NCI-H1694 (cell line): ENCODE data around the gene SPRED2.
"Not testable (repeated sequence)": the region's sequence is repeated elsewhere in the genome, so short reads cannot be mapped to it uniquely, and the experiment has no call there.

Experiments
- DNase-seq: peaks from one replicate; lab custom pipeline; 2025; lab: John Stamatoyannopoulos, UW

Gene SPRED2

DNA sequence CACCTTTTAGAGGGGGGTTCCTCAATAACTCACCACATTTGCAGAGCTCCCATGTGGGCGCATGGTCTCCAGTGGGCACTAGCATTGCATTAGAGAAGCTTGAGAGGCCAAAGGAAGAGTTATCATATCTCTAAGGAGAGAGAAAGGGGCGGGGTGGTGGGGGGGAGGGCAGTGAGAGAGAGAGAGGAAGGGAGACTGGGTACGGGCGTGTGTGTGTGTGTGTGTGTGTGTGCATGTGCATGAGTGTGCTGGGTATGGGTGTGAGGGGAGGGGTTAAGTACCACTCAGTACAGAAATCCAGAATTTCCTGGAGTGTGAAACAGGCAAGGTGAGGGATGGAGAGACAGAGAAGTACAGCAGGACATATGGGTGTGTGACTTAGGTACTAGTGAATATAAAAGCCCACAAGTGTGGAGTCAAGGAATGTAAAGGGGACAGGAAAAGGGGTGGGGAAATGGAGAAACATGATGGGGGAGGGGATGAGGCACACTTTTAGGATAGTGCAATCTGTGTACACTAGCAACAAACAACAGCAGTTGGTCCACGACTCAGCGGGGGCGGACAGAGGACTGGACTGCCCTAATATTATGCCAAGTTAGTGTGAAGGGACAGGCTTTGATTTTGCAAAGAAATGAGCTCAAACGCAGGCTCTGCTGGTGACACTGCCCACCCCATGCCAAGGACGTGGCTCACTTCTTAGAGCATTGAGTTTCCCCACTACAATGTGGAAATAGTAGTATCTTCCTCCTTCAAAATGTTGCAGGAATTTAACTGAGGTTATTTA is 91.3 kb downstream of the SPRED2 start:
- no peak for DNase-seq

- no peak for DNase-seq
These were observed 92.8 kb downstream of the SPRED2 start for GRCh38 chr2:65339648-65340047.

DNA sequence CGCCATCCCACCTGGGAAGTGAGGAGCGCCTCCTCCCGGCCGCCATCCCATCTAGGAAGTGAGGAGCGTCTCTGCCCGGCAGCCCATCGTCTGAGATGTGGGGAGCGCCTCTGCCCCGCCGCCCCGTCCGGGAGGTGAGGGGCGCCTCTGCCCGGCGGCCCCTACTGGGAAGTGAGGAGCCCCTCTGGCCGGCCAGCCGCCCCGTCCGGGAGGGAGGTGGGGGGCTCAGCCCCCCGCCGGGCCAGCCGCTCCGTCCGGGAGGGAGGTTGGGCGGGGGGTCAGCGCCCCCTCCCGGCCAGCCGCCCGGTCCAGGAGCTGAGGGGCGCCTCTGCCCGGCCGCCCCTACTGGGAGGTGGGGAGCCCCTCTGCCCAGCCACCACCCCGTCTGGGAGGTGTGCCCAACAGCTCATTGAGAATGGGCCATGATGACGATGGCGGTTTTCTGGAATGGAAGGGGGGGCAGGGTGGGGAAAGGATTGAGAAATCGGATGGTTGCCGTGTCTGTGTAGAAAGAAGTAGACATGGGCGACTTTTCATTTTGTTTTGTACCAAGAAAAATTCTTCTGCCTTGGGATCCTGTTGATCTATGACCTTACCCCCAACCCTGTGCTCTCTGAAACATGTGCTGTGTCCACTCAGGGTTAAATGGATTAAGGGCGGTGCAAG is 93.4 kb downstream of the SPRED2 start:
- not testable (repeated sequence) for DNase-seq

DNA sequence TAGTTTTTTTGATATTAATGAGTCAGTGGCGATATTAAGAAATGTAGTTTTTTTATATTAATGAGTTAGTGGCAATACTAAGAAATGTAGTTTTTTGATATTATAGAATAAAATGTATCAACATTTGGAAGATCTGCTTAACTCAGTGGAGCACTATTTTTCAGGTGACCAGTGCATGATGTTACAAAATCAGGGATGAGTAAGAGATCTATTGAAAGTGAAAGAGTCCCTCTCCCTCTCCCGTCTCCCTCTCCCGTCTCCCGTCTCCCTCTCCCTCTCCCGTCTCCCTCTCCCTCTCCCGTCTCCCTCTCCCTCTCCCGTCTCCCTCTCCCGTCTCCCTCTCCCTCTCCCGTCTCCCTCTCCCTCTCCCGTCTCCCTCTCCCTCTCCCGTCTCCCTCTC is 94.5 kb downstream of the SPRED2 start:
- not testable (repeated sequence) for DNase-seq

DNA sequence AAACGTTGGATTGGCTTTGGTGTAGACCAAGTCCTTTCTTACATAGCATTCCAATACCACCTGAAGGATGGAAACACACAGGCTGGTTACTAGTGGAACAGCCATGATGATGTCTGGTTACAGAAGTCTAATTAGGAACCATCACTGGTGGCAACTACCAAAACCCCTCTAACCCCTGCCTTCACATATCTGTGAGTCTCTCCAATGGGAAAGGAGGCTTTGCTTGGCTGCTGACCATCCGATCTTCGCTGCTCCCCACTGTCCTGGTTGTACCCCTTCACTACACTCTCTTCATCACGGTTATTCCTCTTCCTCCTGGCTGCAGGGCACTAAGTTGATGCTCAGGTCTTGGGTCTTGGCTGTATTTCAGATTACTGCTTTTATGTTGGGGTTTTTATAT is 97.7 kb downstream of the SPRED2 start:
- DNase-seq: no peak

- DNase-seq: no peak
These were observed 100.9 kb downstream of the SPRED2 start for GRCh38 chr2:65331336-65332025.

GRCh38 chr2:65329525-65329924 is 102.9 kb downstream of the SPRED2 start:
- peak; percentile 92 for DNase-seq

GRCh38 chr2:65326276-65326675 is 106.1 kb downstream of the SPRED2 start:
- DNase-seq: no peak

GRCh38 chr2:65325066-65325465 is 107.3 kb downstream of the SPRED2 start:
- no peak for DNase-seq

DNA sequence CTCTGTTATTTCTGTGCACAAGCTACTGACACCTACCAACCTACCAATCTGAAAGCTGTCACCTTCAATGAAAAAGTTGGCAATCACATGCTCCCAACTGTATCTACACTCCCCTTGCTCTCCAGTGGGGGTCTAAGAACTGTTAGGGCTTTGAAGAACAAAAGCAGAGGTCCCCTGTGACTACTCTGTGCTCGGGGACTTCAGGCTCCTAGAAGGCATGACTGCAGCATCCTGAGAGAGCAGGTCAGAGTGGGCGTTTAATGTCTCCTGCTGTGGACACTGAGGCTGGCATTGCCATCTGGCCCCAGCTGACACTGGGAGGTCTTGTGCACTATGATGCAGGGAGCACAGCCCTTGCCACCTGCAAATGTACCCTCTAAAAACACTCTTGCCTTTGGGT is 111.5 kb downstream of the SPRED2 start:
- no peak for DNase-seq

DNA sequence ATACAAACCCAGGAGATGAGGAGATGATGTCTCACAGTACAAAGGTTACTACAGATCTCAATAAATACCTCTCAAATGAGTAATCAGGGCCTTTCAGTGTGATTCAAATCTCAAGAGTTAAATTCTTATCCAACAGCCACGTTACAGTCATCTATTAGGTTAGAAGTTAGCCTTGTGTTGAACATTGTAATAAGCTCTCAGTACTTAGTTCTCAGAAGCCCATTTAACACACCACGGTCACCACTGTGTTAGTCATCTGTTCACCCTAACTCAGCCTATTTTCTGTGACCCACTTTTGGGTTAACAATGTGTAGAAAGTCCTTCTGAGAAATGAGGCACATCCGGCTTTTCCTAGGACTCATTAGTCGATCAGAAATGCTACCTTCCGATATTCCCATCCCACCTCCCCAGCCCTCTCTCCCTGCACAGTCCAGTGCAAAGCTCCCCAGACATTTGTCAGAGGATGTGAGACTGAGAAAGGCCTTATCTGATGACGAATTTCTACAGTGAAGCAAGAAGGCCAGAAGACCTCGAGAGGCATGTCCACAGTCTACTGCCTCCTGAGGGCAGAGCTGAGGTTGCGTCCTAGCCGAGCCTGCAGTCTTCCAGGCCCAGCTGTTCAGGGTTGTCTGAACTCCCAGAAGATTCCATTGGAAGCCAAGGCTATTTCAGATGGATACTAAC is 112.2 kb downstream of the SPRED2 start:
- DNase-seq: no peak

- no peak for DNase-seq
These were observed 112.7 kb downstream of the SPRED2 start for GRCh38 chr2:65319674-65320041.

- no peak for DNase-seq
These were observed 113.2 kb downstream of the SPRED2 start for GRCh38 chr2:65319072-65319673.

GRCh38 chr2:65317841-65318240 is 114.6 kb downstream of the SPRED2 start:
- DNase-seq: no peak

- not testable (repeated sequence) for DNase-seq
These were observed 115.0 kb downstream of the SPRED2 start for GRCh38 chr2:65317351-65317750.

- no peak for DNase-seq
These were observed 116.3 kb downstream of the SPRED2 start for GRCh38 chr2:65316072-65316471.

- DNase-seq: no peak
These were observed 117.5 kb downstream of the SPRED2 start for GRCh38 chr2:65314801-65315441.

- DNase-seq: no peak
These were observed 118.5 kb downstream of the SPRED2 start for GRCh38 chr2:65313954-65314256.

- no peak for DNase-seq
These were observed 119.1 kb downstream of the SPRED2 start for GRCh38 chr2:65313126-65313953.

- no peak for DNase-seq
These were observed 120.8 kb downstream of the SPRED2 start for GRCh38 chr2:65311596-65311995.

- DNase-seq: no peak
These were observed 121.3 kb downstream of the SPRED2 start for GRCh38 chr2:65311049-65311448.
